Smooth muscle cell (in vitro differentiated cells): ENCODE results near the gene ARID5B. TPM values are rescaled to one million over a fixed set of nuclear protein-coding genes. Genes with fewer than 3 reads are reported as not detected.

Source experiments
- DNase-seq: peaks from one replicate; lab custom pipeline; 2025; ENCODE audit not compliant: unreplicated experiment; lab: John Stamatoyannopoulos, UW
- H2AFZ ChIP-seq: fragments of 200-600 bp; sonication (generic); 2 replicates; pipeline ENCODE4 v1.6.0; 2016; ENCODE audit warnings: antibody characterized with exemption, low read depth, mild to moderate bottlenecking
- H3F3A ChIP-seq: fragments of 200-600 bp; sonication (generic); 2 replicates; pipeline ENCODE4 v1.6.0; 2017; ENCODE audit warnings: antibody characterized with exemption, low read depth
- H3K27ac ChIP-seq: fragments of 200-600 bp; sonication (generic); 2 replicates; pipeline ENCODE4 v1.5.1; 2016; ENCODE audit warnings: low read depth, mild to moderate bottlenecking
- H3K27me3 ChIP-seq: fragments of 200-600 bp; sonication (generic); 2 replicates; pipeline ENCODE4 v1.6.1; 2016; ENCODE audit warnings: low read depth, mild to moderate bottlenecking
- H3K36me3 ChIP-seq: fragments of 200-600 bp; sonication (generic); 2 replicates; pipeline ENCODE4 v1.5.1; 2016; ENCODE audit warnings: low read depth
- H3K4me1 ChIP-seq: fragments of 200-600 bp; sonication (generic); 2 replicates; pipeline ENCODE4 v1.5.1; 2016; ENCODE audit warnings: low read depth
- H3K4me2 ChIP-seq: fragments of 200-600 bp; sonication (generic); 2 replicates; pipeline ENCODE4 v1.6.0; 2016; ENCODE audit warnings: mild to moderate bottlenecking
- H3K4me3 ChIP-seq: fragments of 200-600 bp; sonication (generic); 2 replicates; pipeline ENCODE4 v1.5.1; 2016; ENCODE audit warnings: mild to moderate bottlenecking
- H3K79me2 ChIP-seq: fragments of 200-600 bp; sonication (generic); 2 replicates; pipeline ENCODE4 v1.6.0; 2016; ENCODE audit warnings: low read depth, mild to moderate bottlenecking
- H3K9ac ChIP-seq: fragments of 200-600 bp; sonication (generic); 2 replicates; pipeline ENCODE4 v1.6.0; 2016; ENCODE audit warnings: low read depth
- H3K9me3 ChIP-seq: fragments of 200-600 bp; sonication (generic); replicated peaks from 2 replicates; pipeline ENCODE4 v1.5.1; 2016; ENCODE audit warnings: low read depth
- H4K20me1 ChIP-seq: fragments of 200-600 bp; sonication (generic); 2 replicates; pipeline ENCODE4 v1.6.0; 2016; ENCODE audit warnings: low read depth
- CTCF ChIP-seq: fragments of 200-600 bp; sonication (generic); IDR thresholded peaks from 2 replicates; pipeline ENCODE4 v1.5.1; 2017; ENCODE audit warnings: borderline replicate concordance, mild to moderate bottlenecking, antibody characterized with exemption; ENCODE audit not compliant: insufficient read depth, poor library complexity, severe bottlenecking
- WGBS: methylation state at CpG from one replicate; pipeline ENCODE4 v1.1.7; 2016; ENCODE audit warnings: low lambda C conversion rate; 5-methylcytosine and 5-hydroxymethylcytosine counted together
- polyA plus RNA-seq: library from polyadenylated mRNA; unstranded; fragments of >200 nt; fragmentation: Nextera tagmentation; extraction: Ambion mirVana; gene quantifications from 2 replicates; pipeline ENCODE4 v1.2.1, GENCODE V29; 2016
- total RNA-seq: library from RNA; depleted of rRNA; stranded (reverse); fragments of >200 nt; gene quantifications from 2 replicates; pipeline ENCODE4 v1.2.3, GENCODE V29; 2014

Gene ARID5B
- total and polyA plus RNA-seq, 2 experiments from 2014 or later = 49.0 to 67.6 TPM

DNA sequence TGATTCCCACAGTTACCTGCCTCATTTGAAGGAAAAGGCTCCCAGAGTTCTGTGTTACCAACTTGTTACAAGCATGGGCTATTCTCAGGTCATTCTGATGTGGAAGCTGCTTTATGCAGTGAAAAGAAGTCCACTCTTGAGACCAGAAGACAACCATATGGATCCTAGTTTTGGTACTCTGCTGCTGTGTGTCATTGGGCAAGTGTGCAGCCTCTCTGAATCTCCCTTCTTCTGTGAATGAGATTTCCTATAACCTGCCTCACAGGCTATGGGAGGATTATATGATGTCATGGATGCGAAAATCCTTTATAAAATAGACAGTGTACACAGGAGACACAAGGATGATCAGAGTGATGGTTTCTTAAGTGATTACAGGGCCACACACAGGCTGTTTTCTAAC, 166.1 kb downstream of the ARID5B start:
- Histone ChIP-seq H3K4me3 (no peak overlapping the region), H4K20me1 (peaks cover 60% of the 10 kb centered on the region), H3K27ac (no peak overlapping the region), H3K4me2 (no peak overlapping the region), H3F3A (no peaks in the 10 kb centered on the region), H3K36me3 (peaks cover 37% of the 10 kb centered on the region), H3K79me2 (peaks cover 22% of the 10 kb centered on the region), H3K27me3 (no peaks in the 10 kb centered on the region), H3K9me3 (no peaks in the 10 kb centered on the region), H2AFZ (no peak overlapping the region), H3K9ac (no peak overlapping the region), H3K4me1 (no peaks in the 10 kb centered on the region)
- no peak for TF ChIP-seq CTCF
- WGBS = 100% methylated on average over 1 of the region's 1 CpG
- no peak for DNase-seq

DNA sequence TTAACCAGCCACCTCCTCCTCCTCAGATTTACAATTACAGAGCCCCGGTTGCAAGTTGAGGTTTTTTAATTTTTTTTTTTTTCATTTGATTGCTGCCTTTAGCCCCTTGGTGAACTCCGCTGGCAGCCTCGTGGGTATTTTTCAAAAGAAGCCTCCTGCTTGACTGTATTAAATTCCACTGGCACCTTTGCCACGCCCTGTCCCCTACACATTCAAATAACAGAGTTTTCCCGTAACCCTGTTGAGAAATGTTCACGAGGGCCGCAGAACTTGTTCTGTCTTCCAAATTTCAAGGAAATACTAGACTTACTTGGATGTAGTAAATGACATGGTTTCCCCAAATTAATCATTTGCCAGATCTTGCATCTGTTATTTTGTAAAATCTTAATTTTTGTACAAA, 167.0 kb downstream of the ARID5B start:
- Histone ChIP-seq H3K9ac (no peak overlapping the region), H3K4me2 (no peak overlapping the region), H3K27ac (no peak overlapping the region), H3K9me3 (no peaks in the 10 kb centered on the region), H3K36me3 (peaks cover 44% of the 10 kb centered on the region), H2AFZ (no peak overlapping the region), H3K4me3 (no peak overlapping the region), H4K20me1 (peaks cover 59% of the 10 kb centered on the region), H3F3A (no peaks in the 10 kb centered on the region), H3K79me2 (peaks cover 19% of the 10 kb centered on the region), H3K4me1 (no peaks in the 10 kb centered on the region), H3K27me3 (no peaks in the 10 kb centered on the region)
- DNase-seq = no peak
- no peak for TF ChIP-seq CTCF
- WGBS = 95% methylated on average over 7 of the region's 7 CpGs

DNA sequence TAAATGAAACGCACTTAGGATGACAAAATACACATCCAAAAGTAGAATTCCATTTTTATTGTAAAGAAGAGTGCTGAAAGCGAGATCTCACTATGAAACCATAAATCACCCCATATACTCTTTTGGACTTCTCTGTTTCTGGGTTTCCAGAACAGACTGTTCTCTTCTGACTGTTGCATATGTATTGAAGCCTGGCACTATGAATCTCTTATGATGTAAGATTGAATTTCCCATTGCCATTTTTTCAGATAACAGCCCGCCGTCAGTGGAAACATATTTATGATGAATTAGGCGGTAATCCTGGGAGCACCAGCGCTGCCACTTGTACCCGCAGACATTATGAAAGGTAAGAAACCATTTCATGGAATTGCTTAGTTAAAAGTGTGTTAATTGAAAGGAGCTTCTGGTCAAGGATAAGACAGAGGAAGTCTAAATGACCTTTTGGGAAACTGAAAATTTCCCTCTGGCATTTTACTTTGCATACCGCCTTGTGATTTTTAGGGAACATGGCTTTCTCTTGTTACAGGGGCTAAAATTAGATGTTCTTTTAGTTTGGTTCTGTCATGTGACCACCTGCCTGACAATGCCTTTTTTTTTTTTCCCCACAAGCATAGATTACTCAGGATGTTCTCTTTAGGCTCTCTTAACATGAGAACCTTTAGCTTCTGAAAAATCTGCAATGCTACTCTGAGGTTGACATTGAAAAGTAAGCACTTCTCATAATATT, 168.1 kb downstream of the ARID5B start:
- no peak for DNase-seq
- no peak overlapping the region for H3K9ac ChIP-seq
- no peak overlapping the region for H3K27ac ChIP-seq
- no peak overlapping the region for H3K4me3 ChIP-seq
- no peak overlapping the region for H2AFZ ChIP-seq
- WGBS = 96% methylated on average over 8 of the region's 8 CpGs
- peaks cover 57% of the 10 kb centered on the region for H4K20me1 ChIP-seq
- H3K4me2 ChIP-seq = no peak overlapping the region
- no peaks in the 10 kb centered on the region for H3K9me3 ChIP-seq
- peaks cover 27% of the 10 kb centered on the region for H3K79me2 ChIP-seq
- no peaks in the 10 kb centered on the region for H3K4me1 ChIP-seq
- no peaks in the 10 kb centered on the region for H3F3A ChIP-seq
- H3K27me3 ChIP-seq = no peaks in the 10 kb centered on the region
- TF ChIP-seq CTCF = no peak
- peaks cover 45% of the 10 kb centered on the region for H3K36me3 ChIP-seq

DNA sequence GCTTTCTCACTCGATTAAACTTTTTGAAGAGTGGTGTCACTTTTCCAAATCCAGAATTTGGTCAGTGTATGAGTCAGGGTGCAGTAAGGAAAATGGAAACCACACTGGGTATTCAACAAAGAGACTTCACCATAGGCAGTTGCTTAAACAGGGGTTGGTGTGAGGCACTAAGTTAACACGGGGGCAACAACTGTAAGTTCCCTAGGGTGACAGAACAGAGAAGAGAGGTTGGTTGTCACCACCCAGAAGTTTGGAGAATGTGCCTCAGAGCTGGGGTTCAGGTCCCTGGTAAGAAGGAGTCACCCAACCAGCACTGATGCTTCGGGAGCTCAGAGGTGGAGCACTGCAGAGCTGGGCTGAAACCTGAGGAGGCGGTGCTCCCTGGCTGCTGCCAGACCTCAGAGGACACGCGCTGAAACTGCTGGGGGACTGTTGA, 170.4 kb downstream of the ARID5B start:
- no peak for DNase-seq
- WGBS = 94% methylated on average over 6 of the region's 6 CpGs
- Histone ChIP-seq H3K4me2 (no peak overlapping the region), H3K9ac (no peak overlapping the region), H3K4me1 (no peaks in the 10 kb centered on the region), H3K27me3 (no peaks in the 10 kb centered on the region), H3F3A (no peaks in the 10 kb centered on the region), H3K79me2 (peaks cover 27% of the 10 kb centered on the region), H3K27ac (no peak overlapping the region), H2AFZ (no peak overlapping the region), H3K9me3 (no peaks in the 10 kb centered on the region), H4K20me1 (peaks cover 52% of the 10 kb centered on the region), H3K36me3 (peaks cover 44% of the 10 kb centered on the region), H3K4me3 (no peak overlapping the region)
- TF ChIP-seq CTCF = no peak
